H4 (cell line): ENCODE results near the gene ADORA3. TPM values are rescaled to one million over a fixed set of nuclear protein-coding genes. Genes with fewer than 3 reads are reported as not detected.

Experiments
- DNase-seq: peaks from one replicate; pipeline ENCODE4 v3.0.0-alpha.2; 2015; ENCODE audit warnings: low spot score
- total RNA-seq: library from RNA; depleted of rRNA; stranded (reverse); fragments of >200 nt; shearing (Covaris generic); gene quantifications from 2 replicates; pipeline ENCODE4 v1.2.3, GENCODE V29; 2014

Gene ADORA3
- total RNA-seq, 1 experiment from 2014 or later = not detected

DNA sequence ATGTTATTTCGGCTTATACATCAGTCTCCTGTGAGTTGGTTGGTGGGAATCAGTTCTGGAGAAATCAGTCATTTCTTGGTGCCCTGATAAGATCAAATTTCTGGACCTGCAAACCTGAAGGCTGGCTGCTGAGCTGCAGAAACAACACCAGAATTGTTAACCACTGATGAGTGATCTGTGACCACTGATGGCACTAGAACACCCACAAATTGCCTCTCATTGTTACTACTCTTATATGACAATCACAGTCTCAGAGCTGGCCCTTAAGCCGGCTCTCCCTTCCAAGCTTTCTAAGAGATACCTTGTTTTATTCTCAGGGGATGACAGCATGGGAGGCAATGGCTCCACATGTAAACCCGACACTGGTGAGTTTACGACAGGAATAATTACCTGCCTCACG is 27.7 kb downstream of the ADORA3 start:
- DNase-seq = no peak

DNA sequence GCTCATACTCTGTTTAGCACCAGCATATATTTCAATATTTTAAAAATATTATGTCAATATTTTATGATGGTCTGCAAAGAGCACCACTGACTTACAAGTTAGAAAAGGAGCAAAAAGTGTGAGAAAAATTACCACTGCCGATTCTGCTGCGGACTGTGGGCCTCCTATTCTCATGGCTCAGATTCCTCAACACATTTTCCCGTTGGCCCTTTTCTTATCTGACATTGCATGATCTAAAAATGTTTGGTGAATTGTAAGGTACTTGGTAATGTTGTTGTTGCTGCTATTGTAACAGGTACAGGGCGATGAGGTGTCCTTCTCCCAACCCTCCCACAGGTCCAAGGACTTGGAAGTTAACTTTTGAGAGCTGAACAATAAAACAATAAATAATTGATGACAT is 28.9 kb downstream of the ADORA3 start:
- no peak for DNase-seq

DNA sequence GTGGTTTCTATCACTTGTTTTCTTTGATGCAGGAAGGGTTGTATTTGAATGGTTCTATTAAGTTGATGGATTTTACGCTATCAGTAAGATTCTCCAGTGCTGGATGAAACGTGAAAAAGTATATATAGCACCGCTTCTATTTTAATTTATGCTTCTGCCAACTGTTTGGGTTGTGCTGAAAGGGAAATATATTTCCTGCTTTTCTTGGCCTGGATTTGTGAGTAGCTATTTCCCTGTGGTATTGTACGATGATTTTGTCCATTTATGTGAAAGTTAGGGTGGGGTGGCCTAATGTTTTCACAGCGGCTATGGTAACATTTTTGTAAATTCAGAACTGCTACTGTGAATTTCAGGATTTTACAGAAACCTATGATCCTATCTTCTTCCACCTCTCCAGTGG is 29.3 kb downstream of the ADORA3 start:
- no peak for DNase-seq

DNA sequence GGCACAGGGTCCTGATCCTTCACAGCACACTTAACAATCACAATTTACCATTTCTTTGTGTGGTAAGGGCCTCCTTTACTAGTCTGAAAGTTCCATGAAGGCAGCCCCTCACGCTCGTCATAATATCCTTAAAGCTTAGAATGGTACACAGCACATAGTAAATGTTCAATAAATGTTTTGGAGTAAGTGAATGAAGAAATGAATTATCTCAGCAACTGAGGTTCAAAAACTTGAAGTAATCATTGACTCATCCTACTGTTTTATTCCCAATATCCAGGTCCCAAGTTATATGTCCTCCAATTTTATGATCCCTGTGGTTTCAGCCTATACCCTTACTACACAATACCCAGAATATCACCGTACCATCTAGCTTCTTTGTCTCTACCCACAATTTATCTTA is 31.9 kb downstream of the ADORA3 start:
- no peak for DNase-seq

DNA sequence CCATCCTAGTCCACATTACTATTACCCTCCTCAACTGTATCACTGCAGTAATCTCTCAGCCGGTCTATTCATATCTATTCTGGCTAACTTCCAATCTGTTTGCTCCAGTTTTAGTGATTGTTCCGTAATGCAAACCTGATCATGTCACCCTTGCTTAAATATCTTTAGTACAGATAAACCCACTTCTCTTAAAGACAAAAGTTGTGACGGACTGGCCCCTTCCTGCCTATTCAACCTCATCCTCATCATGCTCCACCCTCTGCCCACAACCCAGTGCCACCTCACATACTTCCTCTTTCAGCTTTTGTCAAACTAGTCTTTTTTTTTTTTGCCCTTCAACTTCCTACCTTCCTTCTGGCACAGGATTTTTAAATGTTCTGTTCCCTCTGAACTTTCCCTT is 32.4 kb downstream of the ADORA3 start:
- DNase-seq = no peak

DNA sequence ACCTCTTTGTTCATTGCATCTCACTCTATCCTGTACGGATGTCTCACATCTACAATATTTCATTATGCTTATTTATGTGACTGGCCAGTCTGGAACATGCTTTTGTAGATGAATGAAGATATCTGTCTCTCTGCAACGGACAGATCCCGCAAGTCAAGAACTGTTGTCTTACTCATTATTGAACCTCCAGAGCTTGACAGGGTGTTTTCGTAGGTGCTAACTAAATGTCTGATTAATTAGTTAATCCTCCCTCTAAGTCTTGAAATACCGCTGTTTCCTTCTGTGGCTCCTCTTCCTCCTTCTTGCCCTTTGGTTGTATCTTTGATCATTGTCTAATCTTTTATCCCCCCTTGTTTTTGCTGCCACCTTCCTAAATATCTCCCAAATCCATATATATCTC is 32.8 kb downstream of the ADORA3 start:
- no peak for DNase-seq

DNA sequence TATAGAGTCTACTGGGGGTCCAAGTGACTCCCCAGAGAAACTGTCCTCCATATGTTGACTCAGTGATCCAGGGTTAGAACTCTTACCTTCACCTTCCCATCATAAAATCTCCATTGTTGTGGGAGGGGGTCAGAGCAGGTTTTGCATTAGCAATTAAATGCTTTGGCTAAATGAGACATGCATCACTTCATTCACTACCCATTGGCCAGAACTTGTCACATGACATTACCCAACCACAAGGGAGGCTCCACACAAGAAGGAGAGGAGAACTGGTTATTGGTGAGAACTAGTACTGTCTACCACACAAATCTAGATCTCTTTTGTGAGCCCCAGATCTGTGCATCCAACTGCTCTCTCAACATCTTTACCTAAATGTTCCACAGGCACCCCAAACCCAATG is 33.9 kb downstream of the ADORA3 start:
- no peak for DNase-seq

DNA sequence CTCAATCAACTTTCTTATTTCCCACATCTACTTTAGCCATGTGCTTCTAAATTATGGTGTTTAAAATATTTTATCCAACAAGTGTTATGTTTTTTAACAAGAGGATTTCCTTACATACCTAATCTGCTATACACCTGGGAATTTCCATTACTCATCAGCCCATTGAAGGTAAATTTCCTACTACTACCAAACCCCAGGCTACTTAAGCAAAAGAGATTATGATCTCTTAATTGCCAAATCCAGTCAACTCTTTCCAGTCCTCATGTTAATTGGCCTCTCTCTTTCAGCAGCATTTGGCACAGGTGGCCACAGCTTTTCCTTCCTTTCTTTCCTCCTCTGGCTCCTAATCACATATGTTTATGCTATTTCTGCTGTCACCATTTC is 34.7 kb downstream of the ADORA3 start:
- no peak for DNase-seq

DNA sequence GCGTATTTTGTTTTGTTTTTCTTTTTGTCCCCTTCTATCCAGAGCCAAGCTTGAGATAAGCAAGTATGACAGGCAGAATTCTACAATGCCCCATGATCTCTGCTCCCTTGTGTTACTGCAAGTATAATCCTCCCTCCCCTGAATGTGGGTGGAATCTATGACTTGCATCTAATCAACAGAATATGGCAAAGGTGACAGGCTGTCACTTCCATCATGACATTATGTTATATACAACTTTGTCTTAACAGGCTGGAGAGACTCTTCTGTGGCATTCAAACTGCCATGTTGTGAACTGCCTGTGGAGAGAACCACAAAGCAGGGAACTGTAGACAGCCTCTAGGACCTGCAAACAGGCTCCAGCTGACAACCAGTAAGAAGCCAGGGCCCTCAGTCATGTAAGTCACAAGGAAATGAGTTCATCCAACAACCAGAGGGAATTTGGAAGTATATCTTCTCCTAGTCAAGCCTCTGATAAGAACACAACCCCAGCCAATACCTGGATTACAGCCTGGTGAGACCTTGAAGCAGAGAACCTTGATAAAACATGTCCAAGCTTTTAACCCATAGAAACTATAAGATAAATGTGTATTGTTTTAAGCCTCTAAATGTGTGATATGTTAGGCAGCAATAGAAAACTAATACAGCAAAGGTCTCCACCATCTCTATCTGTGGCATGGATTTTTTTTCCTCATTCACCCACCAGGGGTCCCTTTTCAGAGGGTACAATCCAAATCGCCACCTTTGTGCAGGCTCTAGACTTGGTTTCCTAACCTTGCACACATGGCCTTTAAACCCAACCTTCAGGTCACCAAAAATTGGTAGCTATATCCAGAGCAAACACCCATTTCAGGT is 35.3 kb downstream of the ADORA3 start:
- DNase-seq = no peak

DNA sequence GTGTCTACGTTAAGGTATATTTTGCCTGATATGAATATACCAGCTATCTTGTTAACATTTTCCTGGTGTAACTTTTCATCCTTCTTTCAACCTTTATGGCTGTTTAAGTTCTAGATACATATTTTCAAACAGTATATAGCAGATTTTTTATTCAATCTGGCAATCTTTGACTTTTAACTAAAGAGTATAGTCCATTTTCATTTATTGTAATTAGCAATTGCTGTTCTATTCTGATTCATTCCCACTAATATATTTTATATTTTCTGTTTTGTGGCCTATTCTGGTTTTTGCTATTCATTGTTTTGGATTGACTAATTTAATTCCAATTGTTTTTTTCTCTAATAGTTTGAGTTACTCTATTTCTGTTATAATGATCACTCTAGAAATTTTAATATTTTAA is 37.0 kb downstream of the ADORA3 start:
- no peak for DNase-seq

DNA sequence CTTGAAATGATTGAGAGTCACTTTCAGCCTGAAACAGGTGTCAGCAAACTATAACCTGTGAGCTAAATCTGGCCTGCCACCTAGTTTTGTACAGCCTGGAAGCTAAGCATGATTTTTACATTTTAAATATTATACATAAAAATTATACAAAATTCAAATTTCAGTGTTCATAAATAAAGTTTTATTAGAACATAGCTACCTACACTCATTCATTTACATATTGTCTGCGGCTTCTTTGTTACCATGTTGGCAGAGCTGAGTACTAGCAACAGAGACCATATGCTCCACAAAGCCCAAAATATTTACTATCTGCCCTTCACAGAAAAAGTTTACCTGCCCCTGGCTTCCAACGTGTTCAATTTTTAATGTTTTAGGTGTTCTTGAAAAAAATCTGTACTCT is 37.7 kb downstream of the ADORA3 start:
- DNase-seq = no peak

DNA sequence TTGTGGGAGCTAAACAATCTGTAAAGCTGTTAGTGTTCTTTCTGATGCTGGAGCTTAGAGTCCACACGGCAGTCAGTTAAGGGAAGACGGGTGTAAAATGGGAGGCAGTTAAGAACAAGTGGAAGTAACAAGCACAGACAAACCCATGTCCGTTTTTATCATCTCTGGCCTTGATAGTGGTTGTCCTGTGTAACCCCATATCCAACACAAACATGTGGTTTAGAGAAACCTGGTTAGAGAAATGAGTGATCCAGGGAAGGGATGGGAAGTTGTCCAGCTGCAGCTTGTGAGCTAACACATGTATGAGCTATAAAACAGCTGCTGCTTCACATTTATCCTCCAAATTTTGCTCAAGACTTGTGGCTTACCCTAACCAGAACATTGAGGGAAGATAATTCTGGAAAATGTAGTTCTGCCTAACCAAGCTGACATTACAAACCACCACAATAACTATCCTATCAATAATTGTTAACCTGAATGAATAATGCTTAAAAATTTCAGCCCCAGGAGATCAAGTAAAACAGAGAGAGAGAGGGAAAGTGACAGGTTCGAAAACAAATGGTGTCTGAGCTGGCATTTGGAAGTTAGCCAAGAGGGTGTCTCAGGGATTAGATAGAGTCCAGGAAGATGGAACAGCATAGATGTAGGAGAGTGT is 40.3 kb downstream of the ADORA3 start:
- no peak for DNase-seq

DNA sequence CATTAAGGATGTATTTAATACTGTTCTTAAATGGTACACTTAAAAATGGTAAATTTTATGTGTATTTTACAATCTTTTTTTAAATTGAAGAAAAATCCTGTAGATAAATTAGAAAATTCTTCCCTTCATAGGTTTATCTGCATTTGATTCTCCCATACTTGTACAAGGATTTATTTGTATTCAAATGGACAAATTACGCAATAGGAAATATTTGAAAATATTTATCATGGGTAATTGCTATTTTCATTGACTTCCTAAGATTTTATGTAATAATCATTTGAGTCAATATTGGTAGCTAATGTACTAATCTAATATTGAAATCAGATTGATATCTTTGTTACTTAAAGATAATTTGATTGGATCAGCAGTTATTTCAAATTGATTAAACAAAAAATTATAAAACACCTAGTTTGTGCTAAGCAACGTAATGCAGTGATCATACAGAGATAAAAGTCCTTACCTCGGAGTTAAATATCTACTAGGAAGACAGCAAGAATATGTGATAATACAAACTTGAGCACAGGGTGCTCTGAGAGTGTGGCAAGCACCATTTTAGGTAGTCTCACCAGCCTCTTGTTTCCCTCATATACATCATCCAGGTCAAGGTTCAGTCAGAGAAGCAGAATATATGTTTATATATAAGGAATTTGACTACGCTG is 40.9 kb downstream of the ADORA3 start:
- DNase-seq = no peak

DNA sequence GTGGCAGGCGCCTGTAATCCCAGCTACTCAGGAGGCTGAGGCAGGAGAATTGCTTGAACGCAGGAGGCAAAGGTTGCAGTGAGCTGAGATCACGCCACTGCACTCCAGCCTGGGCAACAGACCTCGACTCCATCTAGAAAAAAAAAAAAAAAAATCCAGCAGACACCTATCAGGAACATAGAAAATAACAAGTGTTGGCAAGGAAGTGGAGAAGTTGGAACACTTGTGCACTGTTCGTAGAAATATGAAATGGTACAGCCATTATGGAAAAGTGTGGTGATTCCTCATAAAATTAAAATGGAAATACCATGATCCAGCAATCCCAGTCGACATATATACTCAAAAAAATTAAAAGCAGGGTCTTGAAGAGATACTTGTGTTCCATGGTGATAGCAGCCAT is 41.7 kb downstream of the ADORA3 start:
- no peak for DNase-seq

DNA sequence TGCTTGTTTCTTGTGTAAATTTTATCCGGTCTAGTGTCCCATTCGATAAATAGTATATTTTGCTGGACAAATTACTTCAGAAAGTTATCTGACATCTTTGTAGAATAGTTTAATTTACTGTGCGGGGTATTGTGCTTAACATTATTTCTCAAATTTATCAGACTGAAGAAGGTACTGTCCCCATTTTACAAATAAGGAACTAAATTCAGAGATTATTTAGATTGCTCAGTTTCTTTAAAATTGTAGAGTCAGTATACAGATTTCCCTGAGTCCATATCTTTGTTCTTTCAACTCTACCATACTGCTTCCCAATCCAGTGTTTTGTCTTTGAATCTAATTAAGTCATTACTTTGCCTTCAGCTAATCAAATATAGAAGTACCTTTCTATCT is 47.8 kb downstream of the ADORA3 start:
- DNase-seq = no peak

DNA sequence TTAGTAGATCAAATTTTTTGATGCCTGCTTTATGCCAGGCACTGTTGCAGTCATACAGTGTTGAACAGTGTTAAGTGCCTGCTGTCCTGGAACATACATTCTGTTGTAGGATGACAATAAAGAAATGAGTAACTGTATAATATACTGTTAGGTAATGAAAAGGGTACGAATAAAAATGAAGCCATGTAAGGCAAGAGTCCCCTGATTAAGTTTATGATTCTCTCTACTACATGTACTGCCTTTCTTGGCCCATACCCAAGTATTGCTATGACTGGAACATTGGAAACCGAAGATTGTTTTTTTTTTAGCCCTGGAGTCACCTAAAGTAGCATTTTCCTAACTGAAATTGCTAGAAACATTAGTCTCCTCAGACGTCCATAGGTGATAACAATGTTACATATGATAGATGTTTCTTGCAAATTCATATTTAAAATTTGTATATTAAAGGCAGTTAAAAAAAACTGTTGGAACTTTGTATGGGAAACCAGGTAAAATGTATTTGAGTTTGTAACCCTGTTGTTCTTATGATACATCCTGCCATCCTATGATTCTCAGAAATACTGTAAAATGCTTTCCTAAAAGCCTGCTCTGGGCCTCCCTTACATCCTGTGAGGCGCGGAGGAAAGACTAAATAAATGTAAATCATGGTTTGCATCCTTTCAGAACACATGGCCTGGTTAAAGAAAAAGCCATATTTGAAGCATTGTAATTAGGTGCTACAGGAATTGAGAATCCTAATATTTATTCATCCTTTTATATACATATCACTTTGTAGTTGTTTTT is 48.4 kb downstream of the ADORA3 start:
- DNase-seq = no peak

DNA sequence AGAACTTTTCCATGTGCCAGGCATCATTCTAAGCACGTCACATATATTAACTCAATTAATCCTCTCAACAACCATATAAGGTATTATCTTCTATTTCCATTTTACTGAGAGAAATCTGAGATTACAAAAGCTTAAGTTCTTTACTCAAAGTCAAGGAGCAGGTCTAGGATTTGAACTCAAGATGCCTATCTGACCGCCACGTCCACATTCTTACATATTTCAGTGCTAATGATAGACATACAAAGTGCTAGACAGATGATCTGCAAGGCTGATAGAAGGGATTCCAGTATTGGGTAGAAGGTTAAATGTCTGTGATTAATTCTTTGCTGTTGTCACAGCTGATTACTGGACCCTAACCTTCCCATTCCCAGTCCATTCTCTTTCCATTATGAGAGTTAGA is 49.7 kb downstream of the ADORA3 start:
- no peak for DNase-seq

DNA sequence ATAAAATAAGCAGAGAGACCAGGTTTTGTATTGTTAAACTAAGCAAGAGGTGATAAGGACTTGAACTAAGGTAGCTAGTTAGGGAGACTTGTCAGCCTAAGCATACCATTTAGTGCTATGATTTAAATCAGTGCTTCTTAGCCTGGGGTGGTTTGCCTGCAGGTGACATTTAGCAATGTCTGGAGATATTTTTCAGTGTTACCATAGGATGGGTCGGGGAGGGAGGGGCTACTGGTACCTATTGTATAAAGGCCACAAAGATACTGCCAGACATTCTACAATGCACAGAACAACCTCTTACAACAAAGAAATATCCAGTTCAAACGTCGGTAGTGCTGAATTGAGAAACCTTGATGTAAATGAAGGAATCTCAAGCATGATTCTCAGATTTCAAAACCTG is 50.9 kb downstream of the ADORA3 start:
- no peak for DNase-seq

DNA sequence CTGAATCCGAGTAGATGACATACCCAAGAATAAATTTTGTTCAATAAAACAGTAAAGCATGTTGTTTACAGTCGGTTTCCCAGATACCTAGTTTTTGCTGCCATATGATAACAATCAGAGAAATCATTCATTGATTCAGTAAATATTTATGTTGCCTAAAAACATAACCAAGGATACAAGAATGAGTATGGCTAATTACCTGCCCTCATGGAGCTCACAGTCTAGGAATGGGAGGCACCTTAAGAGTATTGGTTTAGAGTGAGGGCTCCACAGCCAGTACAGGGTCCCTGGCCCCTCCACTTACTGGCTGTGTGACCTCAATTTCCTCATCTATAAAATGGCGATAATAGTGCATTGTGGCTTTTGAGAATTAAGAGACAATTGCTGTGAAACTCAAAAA is 53.2 kb downstream of the ADORA3 start:
- no peak for DNase-seq

DNA sequence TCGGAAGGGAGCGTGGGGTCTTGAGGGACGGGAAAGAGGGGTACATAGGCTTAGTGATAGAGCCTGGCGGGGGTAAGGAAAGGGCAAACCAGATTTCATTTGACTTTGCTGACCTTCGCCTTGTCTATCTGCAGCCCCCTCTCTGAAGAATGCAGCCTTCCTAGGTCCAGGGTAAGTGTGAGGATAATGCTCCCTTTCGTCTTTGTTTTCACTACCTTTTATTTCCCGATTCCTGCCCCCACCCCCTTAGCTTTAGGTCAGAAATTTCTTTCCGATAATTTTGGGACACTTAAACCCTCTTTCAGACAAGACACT is 53.8 kb downstream of the ADORA3 start:
- DNase-seq = no peak
